Progenitor cell of endocrine pancreas (in vitro differentiated cells): ENCODE results near the gene CFAP54. TPM values are rescaled to one million over a fixed set of nuclear protein-coding genes. Genes with fewer than 3 reads are reported as not detected.

Experiments used
- DNase-seq: peaks from one replicate; pipeline ENCODE4 v3.0.0; 2021; ENCODE audit warnings: low spot score; ENCODE audit not compliant: unreplicated experiment
- H3K27ac Mint-ChIP-seq: 2 replicates; pipeline ENCODE4 v1.8.0; 2021; ENCODE audit warnings: mild to moderate bottlenecking, moderate library complexity, mixed read lengths
- H3K27me3 Mint-ChIP-seq: 2 replicates; pipeline ENCODE4 v1.8.0; 2021; ENCODE audit warnings: mixed read lengths
- H3K36me3 Mint-ChIP-seq: 2 replicates; pipeline ENCODE4 v1.8.0; 2022; ENCODE audit warnings: mixed read lengths; ENCODE audit not compliant: insufficient read depth
- H3K4me1 Mint-ChIP-seq: 2 replicates; pipeline ENCODE4 v1.8.0; 2021; ENCODE audit warnings: low read depth, mixed read lengths
- H3K4me3 Mint-ChIP-seq: 2 replicates; pipeline ENCODE4 v1.8.0; 2021; ENCODE audit warnings: low read depth, mild to moderate bottlenecking, moderate library complexity, mixed read lengths
- H3K9me3 Mint-ChIP-seq: 2 replicates; pipeline ENCODE4 v1.8.0; 2021; ENCODE audit warnings: low read depth, mixed read lengths
- long read RNA-seq: library from polyadenylated mRNA; unstranded; transcript quantifications from one replicate; pipeline ENCODE4 v2.0.0, GENCODE V29; 2020
- total RNA-seq: library from RNA; stranded (reverse); gene quantifications from 2 replicates; pipeline ENCODE4 v1.2.1, GENCODE V29; 2021
- TF ChIP-seq, protein P1 (sequence below): fragments of 200-600 bp; sonication (generic); IDR thresholded peaks from one replicate; pipeline ENCODE4 v1.5.0; 2021; ENCODE audit warnings: antibody characterized with exemption, mild to moderate bottlenecking; ENCODE audit not compliant: unreplicated experiment

Gene CFAP54, protein sequence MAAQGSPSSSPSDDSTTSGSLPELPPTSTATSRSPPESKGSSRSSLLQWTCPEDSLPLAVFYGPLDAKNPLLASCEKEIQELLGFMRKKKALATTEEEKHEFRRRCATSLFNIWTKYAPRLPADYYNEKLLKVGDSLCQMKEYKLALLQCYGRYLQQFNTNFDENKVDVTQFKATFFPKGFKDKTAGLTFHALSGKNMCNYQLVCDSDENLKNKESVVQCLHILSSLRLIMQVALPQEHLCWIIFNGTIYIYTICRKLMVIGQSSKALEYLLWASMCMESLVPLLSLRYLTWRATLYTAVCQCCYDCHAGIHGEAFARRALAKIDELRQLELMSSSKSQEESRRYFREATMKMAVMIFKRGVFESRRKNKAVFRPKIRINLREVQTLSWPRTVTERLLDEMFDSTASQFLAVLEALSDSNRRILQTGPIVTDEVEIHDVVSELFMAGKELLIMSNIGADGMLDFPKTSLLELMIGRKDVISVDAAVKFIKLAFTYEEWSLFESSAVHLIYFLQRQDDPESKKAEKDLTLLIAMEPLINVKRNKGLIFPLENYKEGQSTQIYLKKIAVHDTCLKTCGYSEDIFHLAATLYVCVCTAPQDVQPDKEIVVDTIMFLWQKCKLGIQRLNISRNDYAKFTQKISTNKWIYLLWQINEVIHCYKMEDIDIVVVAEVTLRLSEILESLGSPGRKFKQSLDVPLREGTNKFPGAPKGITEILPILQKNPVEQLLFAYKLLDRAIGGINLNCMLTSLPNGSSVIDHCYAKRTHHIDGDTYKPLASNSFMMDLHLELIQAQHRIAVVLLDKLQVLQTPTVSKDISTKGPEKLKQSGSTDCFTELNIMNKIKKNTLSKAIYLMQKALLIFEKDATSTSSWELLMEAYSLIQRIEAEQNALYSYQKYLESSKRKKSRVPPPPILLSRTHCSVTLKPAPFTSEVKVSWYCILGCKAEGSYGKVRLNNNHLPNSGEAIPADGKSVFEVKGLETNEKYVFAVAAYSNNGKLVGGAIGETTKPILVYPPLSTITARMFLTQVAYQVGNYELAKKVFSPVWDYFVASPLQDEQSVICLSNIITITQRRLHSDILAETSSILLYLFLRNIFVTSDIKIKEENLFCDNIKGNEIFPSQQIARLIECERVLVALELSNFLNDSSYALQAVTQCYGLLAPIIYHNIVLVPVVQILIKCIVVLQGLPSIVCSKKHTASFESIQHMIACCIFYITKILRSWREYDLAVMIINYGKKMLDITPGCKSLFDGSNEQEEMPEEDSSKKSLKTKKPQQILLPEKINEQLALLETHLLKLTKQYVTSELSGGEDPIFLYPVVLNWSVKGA (N-terminal part only)
- total RNA-seq: 5.9 TPM in 2 replicates
- long read RNA-seq, partial matches to known transcripts: 6 of 18 reads
- long read RNA-seq, other reads (novel, unspliced or antisense): 8 of 18 reads

DNA sequence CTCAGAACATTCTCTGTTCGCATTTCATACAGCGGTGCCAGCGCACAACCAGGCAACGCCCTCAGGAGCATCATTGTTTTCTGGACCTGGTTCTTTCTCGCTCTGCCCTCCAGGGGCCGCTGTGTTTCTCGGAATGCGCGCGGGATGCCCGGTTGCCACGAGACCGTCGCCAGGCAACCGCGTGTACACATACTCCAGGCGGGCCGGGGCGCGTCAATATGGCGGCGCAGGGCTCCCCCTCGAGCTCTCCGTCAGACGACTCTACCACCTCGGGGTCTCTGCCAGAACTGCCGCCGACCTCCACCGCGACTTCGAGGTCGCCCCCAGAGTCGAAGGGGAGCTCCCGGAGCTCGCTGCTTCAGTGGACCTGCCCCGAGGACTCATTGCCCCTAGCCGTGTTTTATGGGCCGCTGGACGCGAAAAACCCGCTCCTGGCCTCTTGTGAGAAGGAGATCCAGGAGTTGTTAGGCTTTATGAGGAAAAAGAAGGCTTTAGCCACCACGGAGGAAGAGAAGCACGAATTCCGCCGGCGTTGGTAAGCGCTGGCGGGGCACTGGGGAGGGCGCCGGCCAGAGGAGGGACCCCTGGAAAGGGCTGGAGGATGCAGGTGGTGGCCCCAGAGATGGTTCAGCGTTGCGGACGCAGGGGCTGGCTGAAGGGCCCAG is at the start of gene CFAP54:
Gene CFAP54, plus strand, starts transcription at position 186 of the 665 bp plus-strand sequence. Its CDS starts 33 bp downstream, at position 219.
- H3K4me3 Mint-ChIP-seq: peak within 1 kb of the TSS; percentile 97
- TF ChIP-seq, protein P1, sequence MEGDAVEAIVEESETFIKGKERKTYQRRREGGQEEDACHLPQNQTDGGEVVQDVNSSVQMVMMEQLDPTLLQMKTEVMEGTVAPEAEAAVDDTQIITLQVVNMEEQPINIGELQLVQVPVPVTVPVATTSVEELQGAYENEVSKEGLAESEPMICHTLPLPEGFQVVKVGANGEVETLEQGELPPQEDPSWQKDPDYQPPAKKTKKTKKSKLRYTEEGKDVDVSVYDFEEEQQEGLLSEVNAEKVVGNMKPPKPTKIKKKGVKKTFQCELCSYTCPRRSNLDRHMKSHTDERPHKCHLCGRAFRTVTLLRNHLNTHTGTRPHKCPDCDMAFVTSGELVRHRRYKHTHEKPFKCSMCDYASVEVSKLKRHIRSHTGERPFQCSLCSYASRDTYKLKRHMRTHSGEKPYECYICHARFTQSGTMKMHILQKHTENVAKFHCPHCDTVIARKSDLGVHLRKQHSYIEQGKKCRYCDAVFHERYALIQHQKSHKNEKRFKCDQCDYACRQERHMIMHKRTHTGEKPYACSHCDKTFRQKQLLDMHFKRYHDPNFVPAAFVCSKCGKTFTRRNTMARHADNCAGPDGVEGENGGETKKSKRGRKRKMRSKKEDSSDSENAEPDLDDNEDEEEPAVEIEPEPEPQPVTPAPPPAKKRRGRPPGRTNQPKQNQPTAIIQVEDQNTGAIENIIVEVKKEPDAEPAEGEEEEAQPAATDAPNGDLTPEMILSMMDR: peak; percentile 92
- peaks cover 3% of the 10 kb centered on the region for H3K4me1 Mint-ChIP-seq
- peak within 1 kb of the TSS; percentile 97 for H3K27ac Mint-ChIP-seq
- no peaks in the 10 kb centered on the region for H3K36me3 Mint-ChIP-seq
- DNase-seq: peak; percentile 91
- H3K27me3 Mint-ChIP-seq: peaks cover 29% of the 10 kb centered on the region
- H3K9me3 Mint-ChIP-seq: no peaks in the 10 kb centered on the region

DNA sequence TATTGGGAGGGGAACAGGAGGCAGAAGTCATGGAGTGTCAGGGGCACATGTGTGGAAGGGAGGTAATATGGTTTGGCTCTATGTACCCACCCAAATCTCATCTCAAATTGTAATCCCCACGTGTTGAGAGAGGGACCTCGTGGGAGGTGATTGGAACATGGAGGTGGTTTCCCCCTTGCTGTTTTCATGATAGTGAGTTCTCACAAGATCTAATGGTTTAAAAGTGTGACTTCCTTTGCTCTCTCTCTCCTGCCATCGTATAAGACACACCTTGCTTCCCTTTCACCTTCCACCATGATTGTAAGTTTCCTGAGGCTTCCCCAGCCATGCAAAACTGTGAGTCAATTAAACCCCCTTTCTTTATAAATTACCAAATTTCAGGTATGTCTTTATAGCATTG is 47.6 kb upstream of the CFAP54 start:
- TF ChIP-seq, protein P1: no peak
- H3K4me3 Mint-ChIP-seq: no peak overlapping the region
- H3K27ac Mint-ChIP-seq: no peak overlapping the region
- H3K36me3 Mint-ChIP-seq: no peaks in the 10 kb centered on the region
- no peak for DNase-seq
- peaks cover 3% of the 10 kb centered on the region for H3K4me1 Mint-ChIP-seq
- no peaks in the 10 kb centered on the region for H3K27me3 Mint-ChIP-seq
- H3K9me3 Mint-ChIP-seq: no peaks in the 10 kb centered on the region

DNA sequence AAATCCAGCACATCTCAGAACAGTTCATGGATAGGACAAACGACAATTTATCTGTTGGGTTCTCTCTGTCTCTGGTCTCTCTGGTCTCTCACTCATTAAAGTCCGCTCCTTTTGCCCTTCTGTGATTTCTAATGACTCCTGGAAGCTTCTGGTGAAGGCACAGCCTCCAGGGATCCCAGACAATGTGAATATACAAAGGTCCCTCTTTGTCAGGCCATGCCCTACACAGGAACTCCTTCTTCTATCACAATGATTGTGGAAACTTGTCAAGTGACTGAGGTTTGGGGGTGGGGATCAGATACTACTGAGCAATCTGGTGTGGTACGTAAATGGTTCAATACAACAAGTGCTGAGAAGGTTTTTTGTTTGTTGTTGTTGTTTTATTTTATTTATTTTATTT is 46.5 kb upstream of the CFAP54 start:
- DNase-seq: no peak
- Mint-ChIP-seq H3K27me3 (no peaks in the 10 kb centered on the region), H3K4me1 (peaks cover 3% of the 10 kb centered on the region), H3K4me3 (no peak overlapping the region), H3K27ac (peak overlapping the region; percentile 59), H3K9me3 (no peaks in the 10 kb centered on the region), H3K36me3 (no peaks in the 10 kb centered on the region)
- TF ChIP-seq, protein P1: no peak

GRCh38 chr12:96444399-96444798 is 45.0 kb upstream of the CFAP54 start:
- H3K9me3 Mint-ChIP-seq: no peaks in the 10 kb centered on the region

More at GRCh38 chr12:96444399-96444798, 45.0 kb upstream of the CFAP54 start:
- Mint-ChIP-seq H3K4me1 (peaks cover 3% of the 10 kb centered on the region), H3K27ac (no peak overlapping the region), H3K4me3 (no peak overlapping the region), H3K36me3 (no peaks in the 10 kb centered on the region), H3K27me3 (no peaks in the 10 kb centered on the region)
- TF ChIP-seq, protein P1: no peak
- DNase-seq: no peak
